H1 (cell line): ENCODE measurements around the gene TBC1D16. TPM values are rescaled to one million over a fixed set of nuclear protein-coding genes. Genes with fewer than 3 reads are reported as not detected.

Experiments
- ASH2L ChIP-seq: fragments of 200-600, 300-600 bp; sonication (generic); IDR thresholded peaks from one replicate; pipeline ENCODE4 v1.7.1; 2017; ENCODE audit warnings: low read length
- ATF2 ChIP-seq: IDR thresholded peaks from 2 replicates; pipeline ENCODE4 v1.6.1; 2012; ENCODE audit warnings: low read length, inconsistent platforms
- CEBPB ChIP-seq: IDR thresholded peaks from 2 replicates; pipeline ENCODE4 v1.6.1; 2012; ENCODE audit warnings: low read depth, low read length
- HDAC6 ChIP-seq: IDR thresholded peaks from one replicate; pipeline ENCODE4 v1.7.1; 2012; ENCODE audit warnings: low read depth, mild to moderate bottlenecking, inconsistent platforms, low read length, moderate library complexity
- MAX ChIP-seq: IDR thresholded peaks from 2 replicates; pipeline ENCODE4 v1.6.1; 2012; ENCODE audit warnings: inconsistent platforms
- RBBP5 ChIP-seq: IDR thresholded peaks from 2 replicates; pipeline ENCODE4 v1.7.1; 2012; ENCODE audit warnings: low read depth, mild to moderate bottlenecking, inconsistent platforms, low read length, moderate library complexity, borderline replicate concordance
- RXRA ChIP-seq: IDR thresholded peaks from 2 replicates; pipeline ENCODE4 v1.6.1; 2011; ENCODE audit warnings: low read depth, mild to moderate bottlenecking, low read length, moderate library complexity; ENCODE audit not compliant: insufficient read depth
- polyA plus RNA-seq, 7 experiments: library from polyadenylated mRNA; depleted of rRNA in 3 of 7; stranded (reverse) in 5 of 7; unstranded in 2 of 7; fragments of >200 nt in 5 of 7; fragments of 200-250 nt in 2 of 7; gene quantifications; 1 replicate in 5 of 7; 2 replicates in 1 of 7; 4 replicates in 1 of 7; pipeline versions ENCODE4 v1.2.1 to v1.2.3, GENCODE V29; 2011 to 2013; ENCODE audit warnings: missing spikeins in 2 of 7, mixed read lengths in 2 of 7
- total RNA-seq: library from RNA; stranded (reverse); fragmentation: NEBNext Ultra II Directional; extraction: Animal tissue kit (Norgen Biotek cat#: 25700); gene quantifications from 2 replicates; pipeline ENCODE4 v1.2.1, GENCODE V29; 2021

TBC1D16 gene
- total and polyA plus RNA-seq, 2 of the 8 experiments (the other 6 are each of a cell fraction or from before 2014, with no cell fraction given): 21.1 to 109 TPM

- no peak for TF ChIP-seq ATF2
- TF ChIP-seq ASH2L: no peak
- no peak for TF ChIP-seq CEBPB
- no peak for TF ChIP-seq RXRA
- TF ChIP-seq HDAC6: no peak
- TF ChIP-seq RBBP5: no peak
- TF ChIP-seq MAX: no peak
Observed at GRCh38 chr17:80029258-80029974, 6.3 kb downstream of the TBC1D16 start (continued).
